ENCODE results near the gene DMD. TPM values are rescaled to one million over a fixed set of nuclear protein-coding genes. Genes with fewer than 3 reads are reported as not detected.

Gene DMD
- polyA plus RNA-seq, 2 of the 4 experiments (the other 2 are of a cell fraction) = 0.03 TPM; not detected in 1

DNA sequence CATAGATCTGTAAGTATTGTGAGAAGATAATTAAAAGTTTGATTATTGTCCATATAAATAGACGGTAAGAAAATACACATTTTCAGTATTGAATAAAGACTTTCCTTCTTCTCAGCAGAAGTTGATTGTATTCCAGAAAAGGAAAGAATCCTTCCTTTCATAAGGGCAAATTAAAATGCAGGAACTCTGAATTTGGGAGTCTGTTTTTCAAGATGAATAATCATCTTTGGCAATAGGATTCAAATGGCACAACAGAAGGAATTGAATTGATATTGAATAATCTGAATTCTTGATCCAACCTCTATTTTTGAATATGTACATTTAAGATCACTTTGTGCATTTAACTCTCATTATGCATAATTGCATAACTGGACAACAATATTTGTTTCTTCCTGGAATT is 149.3 kb downstream of the DMD start:
- no peak for ATAC-seq
- Histone ChIP-seq H3K4me1 (no peaks in the 10 kb centered on the region), H3K4me3 (no peak overlapping the region), H3K4me2 (no peak overlapping the region), H3K9me3 (no peaks in the 10 kb centered on the region), H3K27ac (no peak overlapping the region)
- ChIA-PET POLR2A (no interaction called here), CTCF (no interaction called here)
- peak; percentile 28 for FAIRE-seq
- TF ChIP-seq CHD2 (IDR thresholded peaks at IDR 0.05; ENCODE audit: low read length, partially characterized antibody) (no peak), REST (IDR thresholded peaks at IDR 0.05) (no peak), NFE2L2 (conservative IDR thresholded peaks at IDR 0.05; ENCODE audit: low read length) (no peak), CHD4 (IDR thresholded peaks at IDR 0.05; ENCODE audit: borderline replicate concordance) (no peak), HOXB5 (CRISPR knock-in tag; IDR thresholded peaks at IDR 0.05) (no peak), RNF2 (IDR thresholded peaks at IDR 0.05; ENCODE audit: borderline replicate concordance, low read depth) (no peak), KDM5A (IDR thresholded peaks at IDR 0.05) (no peak), EHF (CRISPR knock-in tag; IDR thresholded peaks at IDR 0.05) (no peak), JUNB (IDR thresholded peaks at IDR 0.05) (no peak), TP53 (CRISPR knock-in tag; IDR thresholded peaks at IDR 0.05) (no peak), NPAS2 (CRISPR knock-in tag; IDR thresholded peaks at IDR 0.05; ENCODE audit: borderline replicate concordance) (no peak), HEYL (CRISPR knock-in tag; IDR thresholded peaks at IDR 0.05) (no peak), FOSL2 (IDR thresholded peaks at IDR 0.05) (no peak), FOSL2 (CRISPR knock-in tag; IDR thresholded peaks at IDR 0.05) (no peak), RCOR1 (IDR thresholded peaks at IDR 0.05; ENCODE audit: low read depth, low read length) (no peak)
- TF ChIP-seq, protein P1, sequence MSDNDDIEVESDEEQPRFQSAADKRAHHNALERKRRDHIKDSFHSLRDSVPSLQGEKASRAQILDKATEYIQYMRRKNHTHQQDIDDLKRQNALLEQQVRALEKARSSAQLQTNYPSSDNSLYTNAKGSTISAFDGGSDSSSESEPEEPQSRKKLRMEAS (IDR thresholded peaks at IDR 0.05) = no peak
- TF ChIP-seq, protein P2, sequence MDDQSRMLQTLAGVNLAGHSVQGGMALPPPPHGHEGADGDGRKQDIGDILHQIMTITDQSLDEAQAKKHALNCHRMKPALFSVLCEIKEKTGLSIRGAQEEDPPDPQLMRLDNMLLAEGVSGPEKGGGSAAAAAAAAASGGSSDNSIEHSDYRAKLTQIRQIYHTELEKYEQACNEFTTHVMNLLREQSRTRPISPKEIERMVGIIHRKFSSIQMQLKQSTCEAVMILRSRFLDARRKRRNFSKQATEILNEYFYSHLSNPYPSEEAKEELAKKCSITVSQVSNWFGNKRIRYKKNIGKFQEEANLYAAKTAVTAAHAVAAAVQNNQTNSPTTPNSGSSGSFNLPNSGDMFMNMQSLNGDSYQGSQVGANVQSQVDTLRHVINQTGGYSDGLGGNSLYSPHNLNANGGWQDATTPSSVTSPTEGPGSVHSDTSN (IDR thresholded peaks at IDR 0.05) = no peak
- DNase-seq (ENCODE audit: low read depth in 1 of 2, low spot score in 1 of 2) = no peak
- WGBS (ENCODE audit: missing lambda C conversion rate) = 79% methylated on average over 1 of the region's 1 CpG

- Histone ChIP-seq H3K9me3 (no peaks in the 10 kb centered on the region), H3K4me3 (no peak overlapping the region), H3K27ac (no peak overlapping the region), H3K4me2 (no peak overlapping the region), H3K4me1 (no peaks in the 10 kb centered on the region)
- ATAC-seq = no peak
- TF ChIP-seq CHD2 (IDR thresholded peaks at IDR 0.05; ENCODE audit: low read length, partially characterized antibody) (no peak), CBX8 (IDR thresholded peaks at IDR 0.05) (no peak), KDM5A (IDR thresholded peaks at IDR 0.05) (no peak), FOSB (CRISPR knock-in tag; IDR thresholded peaks at IDR 0.05) (no peak), NPAS2 (CRISPR knock-in tag; IDR thresholded peaks at IDR 0.05; ENCODE audit: borderline replicate concordance) (no peak), TP53 (CRISPR knock-in tag; IDR thresholded peaks at IDR 0.05) (no peak), KDM1A (IDR thresholded peaks at IDR 0.05; ENCODE audit: low read depth) (no peak), RARB (CRISPR knock-in tag; IDR thresholded peaks at IDR 0.05) (no peak), CTCF (IDR thresholded peaks at IDR 0.05) (no peak), CEBPB (IDR thresholded peaks at IDR 0.05) (no peak), FOXS1 (CRISPR knock-in tag; IDR thresholded peaks at IDR 0.05) (no peak), NR3C1 (IDR thresholded peaks at IDR 0.05) (no peak), POLR2A (IDR thresholded peaks at IDR 0.05; ENCODE audit: low read length) (no peak)
- TF ChIP-seq, protein P3, sequence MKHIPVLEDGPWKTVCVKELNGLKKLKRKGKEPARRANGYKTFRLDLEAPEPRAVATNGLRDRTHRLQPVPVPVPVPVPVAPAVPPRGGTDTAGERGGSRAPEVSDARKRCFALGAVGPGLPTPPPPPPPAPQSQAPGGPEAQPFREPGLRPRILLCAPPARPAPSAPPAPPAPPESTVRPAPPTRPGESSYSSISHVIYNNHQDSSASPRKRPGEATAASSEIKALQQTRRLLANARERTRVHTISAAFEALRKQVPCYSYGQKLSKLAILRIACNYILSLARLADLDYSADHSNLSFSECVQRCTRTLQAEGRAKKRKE (CRISPR knock-in tag; IDR thresholded peaks at IDR 0.05; ENCODE audit: low read depth) = no peak
- TF ChIP-seq, protein P4, sequence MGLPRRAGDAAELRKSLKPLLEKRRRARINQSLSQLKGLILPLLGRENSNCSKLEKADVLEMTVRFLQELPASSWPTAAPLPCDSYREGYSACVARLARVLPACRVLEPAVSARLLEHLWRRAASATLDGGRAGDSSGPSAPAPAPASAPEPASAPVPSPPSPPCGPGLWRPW (IDR thresholded peaks at IDR 0.05) = no peak
- no peak for DNase-seq (ENCODE audit: low read depth in 1 of 2, low spot score in 1 of 2)
- FAIRE-seq = no peak
- WGBS (ENCODE audit: missing lambda C conversion rate) = 28% methylated on average over 9 of the region's 9 CpGs
- POLR2A ChIA-PET = no interaction called here
- CTCF ChIA-PET = no interaction called here
Measured at GRCh38 chrX:33053001-33053400, 158.3 kb downstream of the DMD start.

All from A549 (cell line).